NCI-H82 treated with DMSO at 0.1 percent for 48 hours (cell line): ENCODE measurements around the gene ATP1A4.

Source experiments
- DNase-seq: peaks from one replicate; lab custom pipeline; 2025; ENCODE audit not compliant: unreplicated experiment; lab: John Stamatoyannopoulos, UW

Gene ATP1A4

DNA sequence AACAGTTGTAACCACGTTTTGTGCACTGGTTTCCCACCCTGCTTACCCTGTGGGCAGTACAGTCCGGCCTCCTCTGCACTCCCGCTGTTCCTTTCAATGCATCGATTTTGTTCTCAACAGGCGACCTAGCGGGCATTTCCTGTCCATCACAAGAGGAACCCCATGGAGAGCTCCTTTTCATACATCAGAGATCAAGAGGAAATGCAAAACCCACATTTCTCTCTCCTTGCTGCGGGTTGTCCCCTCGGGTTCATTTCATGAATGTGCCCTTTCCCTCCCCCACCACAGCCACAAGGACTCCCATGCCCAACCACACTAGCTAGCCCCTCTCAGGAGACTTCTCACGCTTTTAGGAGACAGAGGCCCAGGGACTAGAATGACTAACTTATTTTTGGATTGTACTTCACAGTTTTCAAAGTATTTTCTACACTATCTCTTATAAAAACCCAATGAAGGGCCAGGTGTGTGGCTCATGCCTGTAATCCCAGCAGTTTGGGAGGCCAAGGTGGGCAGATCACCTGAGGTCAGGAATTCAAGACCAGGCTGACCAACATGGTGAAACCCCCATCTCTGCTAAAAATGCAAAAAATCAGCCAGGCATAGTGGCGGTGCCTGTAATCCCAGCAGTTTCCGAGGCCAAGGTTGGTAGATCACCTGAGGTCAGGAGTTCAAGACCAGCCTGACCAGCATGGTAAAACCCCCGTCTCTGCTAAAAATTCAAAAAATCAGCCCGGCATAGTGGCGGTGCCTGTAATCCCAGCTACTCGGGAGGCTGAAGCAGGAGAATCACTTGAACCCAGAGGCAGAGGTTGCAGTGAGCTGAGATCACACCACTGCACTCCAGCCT, 18.4 kb downstream of the ATP1A4 start:
- no peak for DNase-seq

DNA sequence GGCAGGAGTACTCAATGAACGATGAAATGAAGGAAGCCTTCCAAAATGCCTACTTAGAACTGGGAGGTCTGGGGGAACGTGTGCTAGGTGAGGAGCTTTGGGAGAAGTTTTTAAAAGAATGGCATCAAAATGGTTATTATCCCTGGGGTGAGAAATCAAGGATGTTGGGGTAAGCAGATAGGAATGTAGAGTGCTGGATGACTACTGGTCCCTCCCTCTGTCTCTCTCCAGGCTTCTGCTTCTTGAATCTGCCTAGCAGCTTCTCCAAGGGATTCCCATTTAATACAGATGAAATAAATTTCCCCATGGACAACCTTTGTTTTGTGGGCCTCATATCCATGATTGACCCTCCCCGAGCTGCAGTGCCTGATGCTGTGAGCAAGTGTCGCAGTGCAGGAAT, 20.0 kb downstream of the ATP1A4 start:
- no peak for DNase-seq

DNA sequence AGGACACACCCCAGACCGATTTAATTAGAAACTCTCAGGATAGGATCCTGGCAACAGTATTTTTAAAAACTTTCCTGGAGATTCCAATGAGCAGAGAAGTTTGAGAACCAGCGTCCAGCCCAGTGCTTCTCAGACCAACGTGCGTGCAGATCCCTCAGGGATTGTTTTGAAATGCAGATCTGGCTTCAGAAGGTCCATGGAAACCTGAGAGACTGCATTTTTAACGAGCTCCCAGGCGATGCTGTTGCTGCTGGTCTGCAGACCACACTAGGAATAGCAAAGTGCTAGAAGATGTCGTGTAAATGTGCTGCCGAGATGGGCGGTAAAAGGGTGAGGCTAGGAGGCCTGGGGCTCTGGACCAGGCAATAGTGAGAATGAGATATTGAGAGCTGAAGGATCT, 20.6 kb downstream of the ATP1A4 start:
- no peak for DNase-seq

DNA sequence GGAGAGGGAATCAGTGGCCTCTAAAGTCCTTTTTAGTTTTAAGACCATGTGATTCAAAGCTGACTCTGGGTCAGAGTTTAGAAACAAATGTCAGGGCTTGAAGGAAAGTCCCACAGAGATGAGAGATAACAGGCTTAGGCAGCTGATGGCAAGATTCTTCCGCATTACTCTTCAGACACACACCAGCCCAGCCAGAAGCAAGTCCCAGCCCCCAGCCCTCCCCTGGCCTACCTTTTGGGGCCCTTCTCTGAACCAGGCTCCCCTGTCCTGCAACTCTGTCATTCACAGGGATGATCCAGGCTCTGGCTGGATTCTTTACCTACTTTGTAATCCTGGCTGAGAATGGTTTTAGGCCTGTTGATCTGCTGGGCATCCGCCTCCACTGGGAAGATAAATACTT, 25.8 kb downstream of the ATP1A4 start:
- DNase-seq, result peak; percentile 47

DNA sequence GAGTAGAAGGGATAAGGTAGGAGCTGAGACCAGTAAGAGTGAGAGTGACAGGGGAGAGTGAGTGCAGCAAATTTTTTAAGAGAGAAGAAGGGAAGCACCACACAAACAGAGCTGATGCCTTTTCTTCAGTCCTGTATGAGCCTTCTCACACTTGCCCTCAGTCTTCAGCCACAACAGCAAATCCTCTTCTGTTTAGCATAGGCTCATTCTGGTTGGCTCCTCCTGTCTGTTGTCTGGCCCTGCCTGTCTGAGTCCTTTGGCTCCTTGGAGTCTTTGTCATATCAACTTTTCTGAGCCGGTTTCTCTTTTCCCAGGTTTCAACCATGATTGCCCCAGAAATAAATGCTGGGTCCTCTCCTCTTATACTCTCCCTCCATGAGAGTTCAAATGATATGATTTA, 26.3 kb downstream of the ATP1A4 start:
- DNase-seq, result peak; percentile 47

DNA sequence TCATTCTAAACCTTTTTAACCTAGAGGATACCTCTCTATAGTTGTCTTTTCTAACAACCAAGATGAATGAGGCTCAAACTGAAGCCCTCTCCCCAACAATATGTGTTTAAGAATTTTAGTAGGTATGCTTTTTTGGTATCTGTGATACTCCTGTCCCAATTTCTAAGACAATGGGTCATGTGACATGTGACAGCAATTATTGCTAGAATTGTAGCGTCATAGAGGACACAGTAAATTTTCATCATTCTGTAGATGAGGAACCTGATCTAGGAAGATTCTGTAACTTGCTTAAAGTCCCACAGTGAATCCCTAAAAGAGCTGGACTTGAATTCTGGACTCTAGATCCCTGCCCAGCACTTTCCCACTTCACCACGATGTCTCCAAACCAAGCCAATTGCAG, 27.3 kb downstream of the ATP1A4 start:
- no peak for DNase-seq

DNA sequence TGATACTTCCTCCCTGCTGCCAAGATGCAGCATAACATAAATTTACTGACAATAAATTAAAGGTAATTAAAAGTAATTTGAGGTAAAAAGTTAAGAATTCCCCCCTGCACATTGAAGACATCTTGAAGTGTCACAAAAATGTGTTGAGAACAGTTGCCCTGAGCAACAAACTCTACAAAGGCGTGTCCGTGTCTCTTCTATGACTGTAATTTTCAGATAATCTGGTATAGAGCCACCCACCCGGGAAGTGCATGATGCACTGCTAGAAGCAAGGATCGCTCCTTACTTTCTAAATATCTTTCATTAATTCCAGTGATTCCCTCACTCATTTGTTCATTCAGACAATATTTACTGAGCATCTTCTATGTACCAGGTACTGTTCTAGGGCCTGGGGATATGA, 27.9 kb downstream of the ATP1A4 start:
- no peak for DNase-seq

DNA sequence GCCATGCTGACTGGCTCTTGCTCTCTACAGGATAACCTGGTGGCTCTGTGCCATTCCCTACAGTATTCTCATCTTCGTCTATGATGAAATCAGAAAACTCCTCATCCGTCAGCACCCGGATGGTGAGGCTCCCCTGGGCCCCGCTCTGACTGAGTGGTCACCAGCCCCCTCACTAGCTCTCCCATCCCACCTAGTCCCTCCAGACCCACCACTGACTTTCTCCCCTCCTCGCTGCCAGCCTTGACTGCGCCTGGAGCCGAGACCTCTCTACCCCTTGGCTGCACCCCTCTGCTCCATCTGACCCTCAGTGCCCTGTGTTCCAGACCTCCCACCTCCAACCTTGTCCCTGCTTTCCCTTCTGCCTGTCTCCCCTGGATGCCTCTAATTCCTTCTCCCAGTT, 34.8 kb downstream of the ATP1A4 start:
- no peak for DNase-seq

DNA sequence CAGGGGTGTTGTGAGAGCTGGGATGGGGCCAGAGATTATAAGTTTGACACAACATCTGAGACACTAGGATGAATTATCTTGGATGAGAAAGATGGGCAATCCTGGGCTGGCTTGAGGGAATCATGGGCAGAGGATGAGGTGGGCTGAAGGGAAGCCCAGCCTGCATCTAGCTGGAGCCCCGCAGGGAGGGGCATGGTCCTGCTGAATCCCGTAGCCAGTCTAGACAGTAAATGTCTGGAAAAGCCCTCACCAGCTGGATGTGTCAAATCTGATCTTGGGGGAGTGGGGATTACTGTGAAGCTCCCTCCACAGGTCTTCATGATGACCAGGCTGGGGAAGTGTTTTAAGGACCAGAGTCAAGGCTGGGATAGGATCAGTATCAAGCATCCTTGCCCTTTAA, 35.3 kb downstream of the ATP1A4 start:
- DNase-seq, result peak; percentile 19

DNA sequence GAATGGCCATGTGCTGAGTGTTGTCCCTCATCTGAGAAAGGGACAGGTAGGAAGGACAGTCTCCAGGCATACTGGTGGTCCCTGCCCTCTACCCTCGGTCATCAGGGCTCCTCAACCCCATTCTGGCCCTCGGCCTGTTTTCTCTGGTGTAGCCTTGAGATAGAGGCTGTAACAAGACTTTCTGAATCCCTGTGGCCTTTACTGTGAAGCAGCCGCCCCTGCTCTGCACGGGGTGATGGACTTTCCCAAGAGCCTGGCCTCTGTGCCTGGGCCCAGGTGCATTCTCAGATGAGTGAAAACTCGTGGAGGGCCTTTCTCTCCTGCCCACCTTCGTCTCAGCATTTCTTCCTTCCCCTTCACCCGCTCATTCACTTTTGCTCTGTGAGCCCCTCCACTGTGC, 36.0 kb downstream of the ATP1A4 start:
- no peak for DNase-seq

DNA sequence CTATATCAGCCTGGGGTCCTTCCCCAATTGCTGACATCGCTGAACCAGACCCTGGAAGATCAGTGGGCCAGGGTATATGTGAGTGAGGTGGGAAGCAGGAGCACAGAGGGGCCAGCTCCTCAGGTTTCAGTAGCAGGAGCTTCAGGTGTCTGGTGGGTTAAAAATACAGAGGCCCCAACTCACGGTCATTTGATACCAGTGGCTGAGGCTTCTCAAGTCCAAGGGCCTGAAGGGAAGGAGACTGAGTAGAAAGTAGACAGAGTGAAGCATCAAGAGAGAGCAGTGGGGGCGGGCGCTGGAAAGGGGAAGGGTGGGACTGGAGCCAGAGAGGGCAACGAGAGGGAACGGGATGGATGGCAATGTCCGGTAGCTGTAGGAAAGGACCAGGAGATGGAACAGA, 36.9 kb downstream of the ATP1A4 start:
- no peak for DNase-seq

DNA sequence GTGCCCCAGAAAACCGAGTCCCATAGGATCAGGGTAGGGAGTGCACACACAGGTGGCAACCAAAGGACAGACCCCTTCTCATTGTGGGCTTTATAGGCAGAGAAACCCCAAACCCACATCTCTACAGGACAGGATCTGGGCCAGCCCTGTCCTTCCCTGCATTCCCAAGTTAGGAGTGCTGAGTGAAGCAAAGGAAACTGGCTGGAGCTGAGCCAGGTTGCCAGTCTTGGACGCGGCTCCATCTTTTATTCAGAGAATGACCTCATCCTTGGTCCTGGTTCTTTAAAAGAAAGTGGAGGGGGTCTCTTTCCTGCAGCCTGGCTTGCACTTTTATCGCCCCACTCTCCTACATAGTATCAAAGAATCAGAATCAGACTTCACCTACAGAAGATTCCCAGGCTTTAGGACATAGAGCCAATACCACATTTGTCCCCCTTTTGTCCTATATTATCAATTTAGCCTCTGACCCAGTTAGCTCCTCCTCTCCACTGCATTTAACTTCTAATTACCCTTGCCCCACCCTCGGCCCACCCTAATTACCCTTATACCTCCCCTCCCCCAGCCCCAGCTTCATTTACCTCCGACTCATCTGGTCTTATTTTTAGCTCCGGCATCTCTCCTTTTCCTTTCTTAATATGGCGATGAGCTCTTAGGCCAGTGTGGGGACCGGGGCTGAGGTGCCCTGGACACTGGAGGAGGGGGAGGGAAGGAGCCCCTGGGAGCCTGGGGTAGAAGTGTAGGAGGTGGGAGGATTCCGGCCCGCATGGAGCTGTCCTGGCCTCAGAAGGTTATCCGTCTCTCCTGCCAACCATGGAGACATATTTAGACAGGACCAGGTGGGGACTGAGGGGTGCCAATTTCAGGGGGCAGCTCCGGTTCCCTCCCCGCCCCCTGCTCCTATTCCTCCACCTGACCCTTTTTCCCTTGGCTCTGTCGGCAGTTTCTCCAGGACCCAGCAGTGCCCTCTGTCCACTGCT, 38.5 kb downstream of the ATP1A4 start, which contains the start of gene CASQ1:
TSS of gene CASQ1 (plus strand) at position 927 of the 977 bp plus-strand sequence. CDS start 177 bp downstream, outside the sequence.
- no peak for DNase-seq

DNA sequence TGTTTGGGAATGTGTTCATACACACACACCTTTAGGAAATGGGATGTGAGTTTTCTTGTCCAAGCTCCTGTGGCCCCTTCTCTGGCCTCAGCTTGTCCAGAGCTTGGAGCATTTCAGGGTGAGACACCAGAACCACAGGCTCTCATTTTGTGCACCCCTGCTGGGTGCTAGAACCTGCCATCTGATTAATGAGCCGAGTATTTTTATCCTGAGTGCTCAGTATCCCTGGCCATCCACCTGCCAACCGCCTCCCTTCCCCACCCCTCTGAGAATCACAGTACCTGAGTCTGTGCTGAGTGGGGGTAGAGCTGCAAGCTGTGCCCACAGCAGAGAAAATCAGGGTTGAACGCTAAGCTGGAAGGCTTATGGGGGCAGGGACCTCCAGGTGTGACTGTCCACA, 40.4 kb downstream of the ATP1A4 start:
- DNase-seq, result no peak

DNA sequence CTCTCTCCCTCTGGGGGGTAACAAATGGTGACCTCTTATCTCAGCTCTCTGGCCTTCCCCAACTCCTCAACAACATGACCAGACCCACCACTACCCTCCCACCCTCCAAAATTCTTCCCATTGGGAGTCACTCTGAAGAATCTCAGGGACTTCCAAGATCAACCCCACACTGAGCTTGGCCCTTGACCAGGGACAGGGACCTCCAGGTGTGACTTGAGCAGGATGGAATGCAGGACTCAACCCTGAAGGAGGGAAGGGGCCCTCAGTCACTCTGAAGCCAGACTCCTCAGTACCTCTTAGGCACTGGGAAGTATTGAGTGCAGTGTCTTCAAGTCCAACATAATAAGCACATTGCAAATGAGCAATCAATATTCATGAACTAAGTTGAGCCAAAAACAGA, 40.8 kb downstream of the ATP1A4 start:
- DNase-seq, result no peak

DNA sequence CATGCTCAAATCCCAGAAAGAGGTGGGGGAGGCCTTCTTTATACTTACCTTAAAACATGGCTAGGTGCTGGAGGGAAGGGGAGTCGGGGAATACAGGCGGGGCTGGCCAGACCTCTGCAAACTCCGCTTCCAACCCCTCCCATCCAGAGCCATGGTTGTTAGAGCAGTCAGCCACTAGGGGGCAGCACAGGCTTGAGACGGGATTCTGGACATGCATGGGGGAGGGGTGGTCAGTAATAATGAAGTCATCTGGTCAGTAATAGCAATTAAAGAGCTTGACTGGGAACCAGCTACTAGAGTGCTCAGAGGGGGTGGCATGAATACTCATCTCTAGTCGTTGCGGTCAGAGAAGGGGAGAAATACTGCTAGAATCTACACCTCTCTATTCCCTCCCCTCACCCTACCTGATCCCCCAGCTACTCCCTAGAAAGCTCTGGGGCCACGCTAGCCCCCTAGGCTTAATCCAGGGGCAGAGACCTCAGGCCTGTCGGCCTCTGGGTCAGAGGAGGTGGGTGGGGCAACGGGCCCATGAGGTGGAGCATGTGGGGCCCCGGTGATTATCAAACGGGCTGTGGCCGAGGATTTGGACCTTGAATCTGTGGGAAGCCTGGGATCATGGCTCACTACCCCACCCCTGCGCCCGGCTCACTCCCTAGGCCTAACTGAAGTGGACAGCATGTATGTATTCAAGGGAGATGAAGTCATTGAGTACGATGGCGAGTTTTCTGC, 41.9 kb downstream of the ATP1A4 start:
- DNase-seq, result peak; percentile 92

DNA sequence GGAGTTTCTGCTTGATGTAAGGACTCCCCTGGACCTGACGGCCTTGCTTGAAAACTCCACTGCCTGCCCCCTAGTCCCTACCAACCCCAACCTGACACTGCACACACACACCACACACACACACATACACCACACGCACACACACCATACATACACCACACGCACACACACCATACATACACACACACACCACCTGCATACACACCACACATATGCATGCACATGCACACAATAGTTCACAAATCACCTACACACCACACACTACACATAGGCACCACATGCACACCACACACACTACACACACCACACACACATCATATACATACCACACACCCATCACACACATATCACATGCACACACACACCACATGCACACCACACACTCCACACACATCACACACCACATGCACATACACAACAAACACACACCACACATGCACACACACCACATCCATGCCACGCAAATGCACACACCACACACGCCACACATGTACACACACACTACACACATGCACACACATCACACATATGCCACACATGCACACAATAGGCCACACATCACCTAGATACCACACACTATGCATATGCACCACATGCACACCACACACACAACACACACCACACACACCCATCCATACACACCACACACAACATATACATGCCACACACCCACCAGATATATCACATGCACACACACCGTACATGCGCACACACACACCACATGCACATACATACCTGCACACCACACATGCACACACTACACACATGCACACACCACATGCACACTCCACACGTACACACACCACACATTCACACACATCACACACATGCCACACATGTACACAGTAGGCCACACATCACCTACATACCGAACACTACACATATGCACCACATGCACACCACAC, 42.7 kb downstream of the ATP1A4 start:
- no peak for DNase-seq

DNA sequence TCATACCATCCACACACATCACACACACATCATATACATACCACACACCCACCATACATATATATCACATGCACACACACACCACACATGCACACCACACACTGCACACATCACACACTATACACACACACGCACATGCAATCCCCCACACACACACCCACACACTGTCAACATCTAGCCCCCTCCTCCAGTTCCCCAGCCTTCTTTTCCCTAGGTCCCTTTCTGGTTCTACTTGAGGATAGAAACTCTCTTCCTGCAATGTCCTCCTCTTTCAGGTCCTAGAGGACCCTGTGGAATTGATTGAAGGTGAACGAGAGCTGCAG, 43.3 kb downstream of the ATP1A4 start:
- DNase-seq, result no peak

DNA sequence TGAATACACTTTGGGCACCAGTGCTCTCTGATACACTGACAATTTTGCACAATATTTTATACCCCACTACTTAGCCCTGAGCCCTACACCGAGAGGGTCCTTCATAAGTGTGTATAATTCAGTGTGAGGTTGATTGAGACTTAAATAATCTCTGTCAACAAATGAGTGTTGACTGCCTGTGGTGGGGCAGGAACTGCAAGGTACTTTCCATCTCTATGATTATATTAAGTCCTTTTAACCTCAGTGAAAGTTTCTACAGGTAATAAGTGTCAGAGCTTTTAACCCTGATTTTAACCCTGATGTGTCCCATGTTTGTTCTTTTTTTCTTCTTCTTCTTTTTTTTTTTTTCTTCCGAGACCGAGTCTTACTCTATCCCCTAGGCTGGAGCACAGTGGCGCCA, 44.7 kb downstream of the ATP1A4 start:
- DNase-seq, result no peak

DNA sequence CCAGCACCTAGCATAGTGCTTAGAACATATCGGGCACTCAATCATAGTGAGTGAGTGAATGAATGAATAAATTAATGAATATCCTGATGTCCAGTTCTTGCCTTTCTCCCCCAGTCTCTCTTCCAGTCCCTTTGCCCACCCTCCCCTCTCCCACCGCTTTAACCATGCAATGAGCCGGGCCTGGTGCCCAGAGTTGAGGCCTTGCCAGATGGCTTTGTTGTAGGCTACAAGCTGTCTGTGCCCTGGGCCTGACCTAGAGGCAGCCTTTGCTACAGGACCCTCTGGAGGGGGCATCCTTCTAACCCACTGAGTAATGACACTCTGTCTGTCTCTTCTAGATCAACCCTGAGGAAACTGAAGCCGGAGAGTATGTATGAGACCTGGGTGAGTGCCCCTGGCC, 45.8 kb downstream of the ATP1A4 start:
- DNase-seq, result no peak

DNA sequence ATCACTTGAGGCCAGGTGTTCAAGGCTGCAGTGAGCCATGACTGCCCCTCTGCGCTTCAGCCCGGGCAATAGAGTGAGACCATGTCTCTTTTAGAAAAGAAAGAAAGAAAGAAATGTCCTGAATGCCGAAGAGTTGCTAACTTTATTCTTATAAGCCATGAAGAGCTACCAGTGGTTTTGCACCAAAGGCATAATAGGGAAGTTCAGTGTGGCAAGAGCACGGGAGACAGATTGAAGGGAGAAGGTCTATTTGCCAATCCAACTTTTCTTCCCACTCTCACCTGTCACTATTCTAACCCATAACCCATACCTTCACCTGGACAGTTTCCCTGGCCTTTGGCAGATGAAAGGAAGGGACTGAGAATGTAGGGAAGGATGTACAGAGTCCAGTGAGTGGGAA, 49.4 kb downstream of the ATP1A4 start:
- no peak for DNase-seq
